Hepatocyte (in vitro differentiated cells): ENCODE measurements around the gene SP100. TPM values are rescaled to one million over a fixed set of nuclear protein-coding genes. Genes with fewer than 3 reads are reported as not detected.

Source experiments
- DNase-seq: peaks from one replicate; pipeline ENCODE4 v3.0.0-alpha.2; 2016; ENCODE audit warnings: low spot score
- H2AFZ ChIP-seq: fragments of 200-600 bp; sonication (generic); 2 replicates; pipeline ENCODE4 v1.6.0; 2016; ENCODE audit warnings: antibody characterized with exemption, mild to moderate bottlenecking
- H3K27ac ChIP-seq: fragments of 200-600 bp; sonication (generic); 2 replicates; pipeline ENCODE4 v1.5.1; 2016; ENCODE audit warnings: mild to moderate bottlenecking
- H3K27me3 ChIP-seq: fragments of 200-600 bp; sonication (generic); 2 replicates; pipeline ENCODE4 v1.6.1; 2016
- H3K36me3 ChIP-seq: fragments of 200-600 bp; sonication (generic); replicated peaks from 2 replicates; pipeline ENCODE4 v1.5.1; 2016; ENCODE audit warnings: low read depth; ENCODE audit not compliant: insufficient read depth
- H3K4me1 ChIP-seq: fragments of 200-600 bp; sonication (generic); 2 replicates; pipeline ENCODE4 v1.5.1; 2016; ENCODE audit warnings: mild to moderate bottlenecking, moderate library complexity; ENCODE audit not compliant: insufficient read depth
- H3K4me2 ChIP-seq: fragments of 200-600 bp; sonication (generic); 2 replicates; pipeline ENCODE4 v1.6.0; 2016
- H3K4me3 ChIP-seq: fragments of 200-600 bp; sonication (generic); 2 replicates; pipeline ENCODE4 v1.5.1; 2016; ENCODE audit warnings: mild to moderate bottlenecking
- H3K79me2 ChIP-seq: fragments of 200-600 bp; sonication (generic); 2 replicates; pipeline ENCODE4 v1.6.0; 2017; ENCODE audit warnings: mild to moderate bottlenecking
- H3K9me2 ChIP-seq: fragments of 200-600 bp; sonication (generic); replicated peaks from 2 replicates; pipeline ENCODE4 v1.6.0; 2017; ENCODE audit warnings: mild to moderate bottlenecking; ENCODE audit not compliant: insufficient read depth
- H3K9me3 ChIP-seq: fragments of 200-600 bp; sonication (generic); 2 replicates; pipeline ENCODE4 v1.5.1; 2016; ENCODE audit warnings: low read depth, mild to moderate bottlenecking
- H4K20me1 ChIP-seq: fragments of 200-600 bp; sonication (generic); 2 replicates; pipeline ENCODE4 v1.6.0; 2016; ENCODE audit warnings: mild to moderate bottlenecking; ENCODE audit not compliant: insufficient read depth, poor library complexity, severe bottlenecking
- EZH2 ChIP-seq: fragments of 200-600 bp; sonication (generic); IDR thresholded peaks from 2 replicates; pipeline ENCODE4 v1.6.1; 2016; ENCODE audit warnings: antibody characterized with exemption, mild to moderate bottlenecking, borderline replicate concordance
- EZH2phosphoT487 ChIP-seq: fragments of 200-600 bp; sonication (generic); IDR thresholded peaks from one replicate; pipeline ENCODE4 v1.6.1; 2018; ENCODE audit warnings: antibody characterized with exemption, mild to moderate bottlenecking, low read depth, moderate library complexity; ENCODE audit not compliant: unreplicated experiment, severe bottlenecking
- WGBS: methylation state at CpG from one replicate; pipeline ENCODE4 v1.1.6; 2016; ENCODE audit warnings: low lambda C conversion rate; ENCODE audit errors: missing lambda C conversion rate; 5-methylcytosine and 5-hydroxymethylcytosine counted together
- polyA plus RNA-seq: library from polyadenylated mRNA; unstranded; fragments of >200 nt; fragmentation: Nextera tagmentation; extraction: Ambion mirVana; gene quantifications from 2 replicates; pipeline ENCODE4 v1.2.1, GENCODE V29; 2016
- total RNA-seq: library from RNA; depleted of rRNA; stranded (reverse); fragments of >200 nt; gene quantifications from 2 replicates; pipeline ENCODE4 v1.2.3, GENCODE V29; 2014
- TF ChIP-seq, protein P1 (sequence below): fragments of 200-600 bp; sonication (generic); IDR thresholded peaks from 2 replicates; pipeline ENCODE4 v1.5.1; 2016; ENCODE audit warnings: antibody characterized with exemption, mild to moderate bottlenecking; ENCODE audit not compliant: poor library complexity

Gene SP100
- total and polyA plus RNA-seq, 2 experiments from 2014 or later, result 30.5 to 42.2 TPM

DNA sequence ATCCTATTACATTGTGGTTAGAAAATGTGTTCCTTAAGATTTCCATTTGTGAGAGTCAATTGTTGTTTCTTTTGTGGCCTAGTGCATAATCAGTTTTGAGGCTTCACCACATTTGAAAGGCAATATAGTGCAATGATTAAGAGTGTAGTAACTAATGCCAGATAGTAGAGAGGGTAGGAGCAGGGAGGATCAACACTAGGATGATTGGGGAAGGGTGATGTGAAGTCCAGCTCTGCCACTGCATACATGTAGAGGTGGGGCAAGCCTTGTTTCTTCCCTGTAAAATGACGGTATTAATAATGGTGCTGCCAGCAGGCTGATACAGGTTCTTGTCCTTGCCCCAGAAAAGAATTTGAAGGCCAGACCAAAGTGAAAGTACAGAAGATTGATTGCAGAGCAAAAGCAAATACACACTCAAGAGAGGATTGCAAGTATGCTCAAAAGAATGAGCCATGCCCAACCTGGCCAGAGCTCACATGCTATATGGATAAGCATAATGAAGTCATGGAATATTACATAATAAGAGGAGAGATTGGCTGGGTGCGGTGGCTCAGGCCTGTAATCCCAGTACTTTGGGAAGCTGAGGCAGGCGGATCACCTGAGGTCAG lies 8.0 kb downstream of the SP100 start:
- H3K9me3 ChIP-seq, result no peaks in the 10 kb centered on the region
- no peaks in the 10 kb centered on the region for H3K9me2 ChIP-seq
- no peak overlapping the region for H2AFZ ChIP-seq
- H3K79me2 ChIP-seq, result peaks cover 36% of the 10 kb centered on the region
- 69% methylated on average over 3 of the region's 3 CpGs for WGBS
- H3K27ac ChIP-seq, result peak overlapping the region; percentile 85
- no peaks in the 10 kb centered on the region for H4K20me1 ChIP-seq
- no peak overlapping the region for H3K4me3 ChIP-seq
- H3K4me2 ChIP-seq, result peak overlapping the region; percentile 11
- no peaks in the 10 kb centered on the region for H3K27me3 ChIP-seq
- peak; percentile 66 for DNase-seq
- H3K4me1 ChIP-seq, result no peaks in the 10 kb centered on the region
- no peaks in the 10 kb centered on the region for H3K36me3 ChIP-seq
- TF ChIP-seq EZH2 (no peak), EZH2phosphoT487 (no peak)
- TF ChIP-seq, protein P1, sequence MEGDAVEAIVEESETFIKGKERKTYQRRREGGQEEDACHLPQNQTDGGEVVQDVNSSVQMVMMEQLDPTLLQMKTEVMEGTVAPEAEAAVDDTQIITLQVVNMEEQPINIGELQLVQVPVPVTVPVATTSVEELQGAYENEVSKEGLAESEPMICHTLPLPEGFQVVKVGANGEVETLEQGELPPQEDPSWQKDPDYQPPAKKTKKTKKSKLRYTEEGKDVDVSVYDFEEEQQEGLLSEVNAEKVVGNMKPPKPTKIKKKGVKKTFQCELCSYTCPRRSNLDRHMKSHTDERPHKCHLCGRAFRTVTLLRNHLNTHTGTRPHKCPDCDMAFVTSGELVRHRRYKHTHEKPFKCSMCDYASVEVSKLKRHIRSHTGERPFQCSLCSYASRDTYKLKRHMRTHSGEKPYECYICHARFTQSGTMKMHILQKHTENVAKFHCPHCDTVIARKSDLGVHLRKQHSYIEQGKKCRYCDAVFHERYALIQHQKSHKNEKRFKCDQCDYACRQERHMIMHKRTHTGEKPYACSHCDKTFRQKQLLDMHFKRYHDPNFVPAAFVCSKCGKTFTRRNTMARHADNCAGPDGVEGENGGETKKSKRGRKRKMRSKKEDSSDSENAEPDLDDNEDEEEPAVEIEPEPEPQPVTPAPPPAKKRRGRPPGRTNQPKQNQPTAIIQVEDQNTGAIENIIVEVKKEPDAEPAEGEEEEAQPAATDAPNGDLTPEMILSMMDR, result no peak

DNA sequence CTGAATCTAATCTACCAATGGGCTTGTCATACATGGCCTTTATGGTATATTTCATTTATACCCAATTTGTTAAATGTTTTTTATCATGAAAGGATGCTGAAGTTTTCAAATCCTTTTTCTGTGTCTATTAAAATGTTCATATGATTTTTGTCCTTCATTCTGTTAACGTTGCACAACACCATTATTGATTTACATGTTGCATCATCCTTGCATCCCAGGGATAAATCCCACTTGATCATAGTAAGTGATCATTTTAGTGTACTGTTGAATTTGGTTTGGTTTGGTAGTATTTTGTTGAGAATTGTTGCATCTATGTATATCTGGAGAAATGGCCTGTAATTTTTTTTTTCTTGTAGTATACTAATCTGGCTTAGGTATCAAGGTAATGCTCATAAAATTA lies 9.4 kb downstream of the SP100 start:
- DNase-seq, result no peak
- H3K4me2 ChIP-seq, result no peak overlapping the region
- H3K27ac ChIP-seq, result no peak overlapping the region
- peaks cover 39% of the 10 kb centered on the region for H3K79me2 ChIP-seq
- no peaks in the 10 kb centered on the region for H4K20me1 ChIP-seq
- H3K9me3 ChIP-seq, result peaks cover 3% of the 10 kb centered on the region
- no peak overlapping the region for H3K4me3 ChIP-seq
- no peaks in the 10 kb centered on the region for H3K9me2 ChIP-seq
- no peaks in the 10 kb centered on the region for H3K36me3 ChIP-seq
- H2AFZ ChIP-seq, result no peak overlapping the region
- H3K4me1 ChIP-seq, result no peaks in the 10 kb centered on the region
- WGBS, result 80% methylated on average over 1 of the region's 1 CpG
- H3K27me3 ChIP-seq, result no peaks in the 10 kb centered on the region
- TF ChIP-seq EZH2phosphoT487 (no peak), EZH2 (no peak)
- TF ChIP-seq, protein P1, result no peak

DNA sequence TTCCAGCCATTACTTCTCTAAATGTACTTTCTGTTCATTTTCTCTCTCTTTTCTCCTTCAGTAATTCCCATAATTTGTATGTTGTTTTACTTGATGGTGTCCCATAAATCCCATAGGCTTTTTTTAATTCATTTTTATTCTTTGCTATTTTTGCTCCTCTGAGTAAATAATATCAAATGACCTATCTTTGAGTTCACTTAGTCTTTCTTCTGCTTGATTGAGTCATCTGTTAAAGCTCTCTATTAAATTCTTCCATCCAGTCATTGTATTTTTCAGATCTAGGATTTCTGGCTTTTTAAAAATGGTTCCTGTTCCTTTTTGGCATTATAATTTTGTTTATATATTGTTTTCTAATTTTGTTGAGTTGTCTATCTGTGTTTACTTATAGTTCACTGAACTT lies 13.5 kb downstream of the SP100 start:
- no peak for TF ChIP-seq EZH2phosphoT487
- TF ChIP-seq EZH2, result no peak
- TF ChIP-seq, protein P1, result no peak
- H3K4me2 ChIP-seq, result no peak overlapping the region
- DNase-seq, result no peak
- H3K27me3 ChIP-seq, result no peaks in the 10 kb centered on the region
- H2AFZ ChIP-seq, result no peak overlapping the region
- no peaks in the 10 kb centered on the region for H3K36me3 ChIP-seq
- peaks cover 11% of the 10 kb centered on the region for H3K9me3 ChIP-seq
- H3K27ac ChIP-seq, result no peak overlapping the region
- H3K9me2 ChIP-seq, result no peaks in the 10 kb centered on the region
- no peaks in the 10 kb centered on the region for H4K20me1 ChIP-seq
- no peak overlapping the region for H3K4me3 ChIP-seq
- no peaks in the 10 kb centered on the region for H3K4me1 ChIP-seq
- peaks cover 32% of the 10 kb centered on the region for H3K79me2 ChIP-seq
